Endothelial cell of umbilical vein (primary cell): Measurements from ENCODE around the gene RAC3. TPM values are rescaled to one million over a fixed set of nuclear protein-coding genes. Genes with fewer than 3 reads are reported as not detected.

Experiments used
- BruUV-seq: library from RNA; stranded (reverse); fragments of 400-500 nt; replicated peaks from 2 replicates; lab custom pipeline; 2021; lab: Mats Ljungman, UMichigan
- CTCF ChIA-PET: fragments of 300-600, 350-600 bp; sonication (Branson Sonifier 250); formaldehyde crosslinking; loops from one replicate; lab custom pipeline; 2021; ENCODE audit warnings: antibody characterized with exemption, inconsistent platforms; lab: Charles Lee
- POLR2A ChIA-PET: fragments of 300-600, 350-600 bp; sonication (Branson Sonifier 250); formaldehyde crosslinking; loops from one replicate; lab custom pipeline; 2021; ENCODE audit warnings: antibody characterized with exemption, inconsistent platforms; lab: Charles Lee
- DNase-seq: peaks from one replicate; pipeline ENCODE4 v3.0.0-alpha.2; 2011; ENCODE audit warnings: low read depth, low spot score
- FAIRE-seq: peaks from 2 replicates; lab custom pipeline; 2011; peaks lifted over from hg19 to GRCh38; lab: Jason Lieb, UNC
- H2AFZ ChIP-seq: 2 replicates; pipeline ENCODE4 v1.6.0; 2012; ENCODE audit warnings: low read depth, low read length, control low read depth, inconsistent platforms
- H3K27ac ChIP-seq: 2 replicates; pipeline ENCODE4 v1.5.1; 2011; ENCODE audit warnings: low read depth, mild to moderate bottlenecking, control low read depth, low read length, moderate library complexity; ENCODE audit not compliant: insufficient read depth
- H3K27me3 ChIP-seq, 2 experiments: 2 replicates each; pipeline versions ENCODE4 v1.6.0 to v1.6.1; 2011; ENCODE audit warnings: low read length in 2 of 2, mixed read lengths in 1 of 2; ENCODE audit not compliant: control insufficient read depth in 2 of 2, insufficient read depth in 2 of 2
- H3K36me3 ChIP-seq, 2 experiments: 2 replicates in 1 of 2; 3 replicates in 1 of 2; pipeline ENCODE4 v1.5.1; 2011; ENCODE audit warnings: low read length in 2 of 2, mild to moderate bottlenecking in 1 of 2, moderate library complexity in 1 of 2; ENCODE audit not compliant: control insufficient read depth in 2 of 2, insufficient read depth in 2 of 2; ENCODE audit errors: extremely low read depth in 1 of 2
- H3K4me1 ChIP-seq: 3 replicates; pipeline ENCODE4 v1.5.1; 2011; ENCODE audit warnings: mild to moderate bottlenecking, low read length; ENCODE audit not compliant: control insufficient read depth, insufficient read depth; ENCODE audit errors: extremely low read depth
- H3K4me2 ChIP-seq: 2 replicates; pipeline ENCODE4 v1.6.1; 2011; ENCODE audit warnings: low read length, control low read depth, mixed read lengths; ENCODE audit not compliant: insufficient read depth
- H3K4me3 ChIP-seq, 3 experiments: fragments of 200-600 bp in 1 of 3; sonication (generic), shearing (Covaris generic) in 1 of 3; replicated peaks in 1 of 3; 2 replicates each; pipeline ENCODE4 v1.5.1; 2011 to 2016; ENCODE audit warnings: control low read depth in 3 of 3, low read length in 3 of 3, mild to moderate bottlenecking in 2 of 3, inconsistent platforms in 1 of 3, low read depth in 1 of 3, moderate library complexity in 1 of 3; ENCODE audit not compliant: insufficient read depth in 1 of 3
- H3K79me2 ChIP-seq: 2 replicates; pipeline ENCODE4 v1.6.0; 2012; ENCODE audit warnings: low read length, inconsistent platforms; ENCODE audit not compliant: control insufficient read depth, insufficient read depth
- H3K9ac ChIP-seq: replicated peaks from 2 replicates; pipeline ENCODE3; 2011; ENCODE audit warnings: low read length, control low read depth; ENCODE audit not compliant: insufficient read depth; ENCODE audit errors: extremely low read depth
- H3K9me1 ChIP-seq: replicated peaks from 3 replicates; pipeline ENCODE4 v1.6.0; 2011; ENCODE audit warnings: mild to moderate bottlenecking, low read length; ENCODE audit not compliant: control insufficient read depth, insufficient read depth; ENCODE audit errors: extremely low read depth
- H3K9me3 ChIP-seq: replicated peaks from 2 replicates; pipeline ENCODE4 v1.5.1; 2012; ENCODE audit warnings: low read length, inconsistent platforms; ENCODE audit not compliant: control insufficient read depth, insufficient read depth
- H4K20me1 ChIP-seq: replicated peaks from 2 replicates; pipeline ENCODE3; 2011; ENCODE audit warnings: mild to moderate bottlenecking, low read length; ENCODE audit not compliant: control insufficient read depth, insufficient read depth; ENCODE audit errors: extremely low read depth
- EZH2 ChIP-seq: IDR thresholded peaks from 2 replicates; pipeline ENCODE4 v1.6.1; 2012; ENCODE audit warnings: borderline replicate concordance, low read depth, mild to moderate bottlenecking, moderate library complexity, low read length, inconsistent platforms; ENCODE audit not compliant: severe bottlenecking
- FOS ChIP-seq: IDR thresholded peaks from 2 replicates; pipeline ENCODE4 v1.6.1; 2011; ENCODE audit warnings: mild to moderate bottlenecking, low read length, moderate library complexity, borderline replicate concordance; ENCODE audit not compliant: insufficient read depth
- GATA2 ChIP-seq: IDR thresholded peaks from 2 replicates; pipeline ENCODE4 v1.7.0; 2011; ENCODE audit warnings: low read depth, mild to moderate bottlenecking, moderate library complexity, mixed read lengths, low read length; ENCODE audit not compliant: insufficient read length, insufficient read depth
- JUN ChIP-seq: IDR thresholded peaks from 2 replicates; pipeline ENCODE4 v1.6.1; 2011; ENCODE audit warnings: borderline replicate concordance, low read depth; ENCODE audit not compliant: insufficient read length, insufficient read depth
- MYC ChIP-seq: IDR thresholded peaks from one replicate; pipeline ENCODE4 v1.6.1; 2011; ENCODE audit warnings: mild to moderate bottlenecking, low read depth, low read length
- POLR2A ChIP-seq: IDR thresholded peaks from 2 replicates; pipeline ENCODE4 v1.6.1; 2012; ENCODE audit warnings: low read depth, mild to moderate bottlenecking, control low read depth, low read length
- POLR2AphosphoS5 ChIP-seq: IDR thresholded peaks from 2 replicates; pipeline ENCODE4 v1.6.1; 2012; ENCODE audit warnings: low read depth, mild to moderate bottlenecking, control low read depth, low read length, moderate library complexity; ENCODE audit not compliant: insufficient read depth
- dilution Hi-C: fragments of 300-500 bp; cut with MboI; formaldehyde crosslinking; loops from one replicate; pipeline ENCODE4 v1.15.0; 2019; ENCODE audit warnings: low sequenced_read_pairs; ENCODE audit not compliant: extremely low pct_ligation_motif_present
- intact Hi-C: fragments of 100-400 bp; cut with micrococcal nuclease; formaldehyde crosslinking; loops from one replicate; pipeline ENCODE4 v1.10.0; 2022
- polyA plus RNA-seq, 4 experiments: library from polyadenylated mRNA; depleted of rRNA in 3 of 4; stranded (reverse) in 3 of 4; unstranded in 1 of 4; fragments of >200 nt; gene quantifications; 2 replicates each; pipeline versions ENCODE4 v1.2.1 to v1.2.3, GENCODE V29; 2011 to 2012; ENCODE audit warnings: missing spikeins in 1 of 4
- total RNA-seq: library from RNA; stranded (reverse); gene quantifications from 2 replicates; pipeline ENCODE4 v1.2.3, GENCODE V29; 2021
- TF ChIP-seq, protein P1 (sequence below), 2 donors: IDR thresholded peaks; 1 replicate in 1 of 2; 2 replicates in 1 of 2; pipeline ENCODE4 v1.5.1; 2011; ENCODE audit warnings: low read length in 2 of 2, mild to moderate bottlenecking in 2 of 2, moderate library complexity in 2 of 2, control low read depth in 1 of 2, inconsistent platforms in 1 of 2, low read depth in 1 of 2; ENCODE audit not compliant: insufficient read depth in 1 of 2; ENCODE audit errors: extremely low read depth in 1 of 2
- TF ChIP-seq, protein P2 (sequence below): IDR thresholded peaks from 2 replicates; pipeline ENCODE4 v1.6.1; 2011; ENCODE audit not compliant: insufficient read depth, insufficient read length

The RAC3 gene
- total and polyA plus RNA-seq, 2 donors (not counting 3 experiments of a cell fraction or from before 2014, with no cell fraction given): 34.1 to 56.0 TPM

DNA sequence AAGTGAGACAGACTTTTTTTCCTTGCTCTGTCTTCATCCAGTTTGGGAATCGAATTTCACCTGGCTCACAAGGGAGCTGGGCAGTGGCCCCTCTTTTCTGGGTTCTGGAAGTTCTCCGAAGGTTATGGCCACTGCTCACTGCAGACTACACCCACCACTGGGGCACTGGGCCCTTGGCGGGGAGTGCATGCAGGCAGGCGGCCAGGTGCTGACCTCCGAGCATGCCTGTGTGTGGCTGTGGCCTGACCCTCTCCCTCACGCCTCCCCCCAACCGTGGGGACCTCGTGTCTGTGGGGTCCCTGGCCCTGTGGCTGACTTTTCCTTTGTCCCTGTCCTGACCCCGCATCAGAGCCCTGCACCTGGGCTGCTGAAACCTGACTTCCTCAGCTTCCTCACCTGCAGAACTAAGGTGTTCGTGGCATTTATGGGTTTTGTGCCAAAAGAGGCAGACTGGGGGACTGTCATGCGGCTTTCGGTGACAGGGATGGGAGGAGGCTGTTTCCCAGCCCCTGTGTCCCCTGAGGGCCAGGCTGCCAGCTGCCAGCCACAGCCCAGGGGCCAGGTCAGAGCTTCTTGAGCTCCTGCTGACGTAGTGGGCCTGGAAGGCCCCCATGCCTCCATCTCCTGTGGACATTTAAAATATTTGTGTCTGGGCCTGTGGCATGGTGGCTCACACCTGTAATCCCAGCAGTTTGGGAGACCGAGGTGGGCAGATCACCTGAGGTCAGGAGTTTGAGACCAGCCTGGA lies 32.6 kb upstream of the RAC3 start:
- Histone ChIP-seq H3K79me2 (no peaks in the 10 kb centered on the region), H3K9me3 (no peaks in the 10 kb centered on the region), H3K4me3 (no peak overlapping the region), H3K27ac (no peak overlapping the region), H3K4me1 (peaks cover 9% of the 10 kb centered on the region), H3K27me3 (no peaks in the 10 kb centered on the region), H3K4me2 (no peak overlapping the region), H2AFZ (no peak overlapping the region), H3K9ac (no peak overlapping the region), H3K36me3 (no peaks in the 10 kb centered on the region), H3K9me1 (no peaks in the 10 kb centered on the region), H4K20me1 (no peaks in the 10 kb centered on the region)
- POLR2A ChIA-PET: no interaction called here
- DNase-seq: no peak
- intact Hi-C loops (no loop called here), dilution Hi-C loops (no loop called here)
- FAIRE-seq: no peak
- BruUV-seq: no TSS peak
- TF ChIP-seq POLR2A: no peak
- CTCF ChIA-PET: interaction anchor here (0.8 kb wide), 1 partner anchor 22 kb away, joined by 3 read pairs; no protein-coding TSS in a partner anchor

DNA sequence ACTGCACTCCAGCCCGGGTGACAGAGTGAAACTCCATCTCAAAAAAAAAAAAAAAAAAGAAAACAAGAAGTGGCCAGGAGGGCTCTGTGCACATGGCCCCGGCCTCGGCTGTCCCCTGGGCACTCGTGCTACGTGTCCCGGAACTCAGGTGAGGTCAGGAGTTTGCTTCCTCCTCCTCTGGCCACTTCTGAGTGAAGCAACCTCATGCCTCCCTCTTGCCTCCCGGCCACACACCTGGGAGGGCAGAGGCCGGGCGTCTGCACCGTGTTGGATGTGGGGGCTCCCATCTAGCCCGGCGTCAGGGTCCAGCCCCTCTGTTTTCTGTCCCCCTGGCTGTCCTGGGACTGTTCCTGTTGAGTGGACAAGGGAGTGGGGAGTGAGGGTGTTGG lies 31.9 kb upstream of the RAC3 start:
- peaks cover 13% of the 10 kb centered on the region for H3K4me1 ChIP-seq
- H3K4me2 ChIP-seq: no peak overlapping the region
- H3K36me3 ChIP-seq: no peaks in the 10 kb centered on the region
- no peaks in the 10 kb centered on the region for H3K9me1 ChIP-seq
- no peak overlapping the region for H3K9ac ChIP-seq
- H3K79me2 ChIP-seq: no peaks in the 10 kb centered on the region
- BruUV-seq: no TSS peak
- POLR2A ChIA-PET: no interaction called here
- intact Hi-C loops (no loop called here), dilution Hi-C loops (no loop called here)
- H3K27me3 ChIP-seq: no peaks in the 10 kb centered on the region
- DNase-seq (no peak), FAIRE-seq (no peak)
- no peak overlapping the region for H2AFZ ChIP-seq
- H3K9me3 ChIP-seq: no peaks in the 10 kb centered on the region
- CTCF ChIA-PET: no interaction called here
- no peak for TF ChIP-seq POLR2AphosphoS5
- TF ChIP-seq EZH2: no peak
- TF ChIP-seq GATA2: no peak
- no peak for TF ChIP-seq POLR2A
- no peak for TF ChIP-seq FOS
- no peak for TF ChIP-seq JUN
- TF ChIP-seq, protein P1, sequence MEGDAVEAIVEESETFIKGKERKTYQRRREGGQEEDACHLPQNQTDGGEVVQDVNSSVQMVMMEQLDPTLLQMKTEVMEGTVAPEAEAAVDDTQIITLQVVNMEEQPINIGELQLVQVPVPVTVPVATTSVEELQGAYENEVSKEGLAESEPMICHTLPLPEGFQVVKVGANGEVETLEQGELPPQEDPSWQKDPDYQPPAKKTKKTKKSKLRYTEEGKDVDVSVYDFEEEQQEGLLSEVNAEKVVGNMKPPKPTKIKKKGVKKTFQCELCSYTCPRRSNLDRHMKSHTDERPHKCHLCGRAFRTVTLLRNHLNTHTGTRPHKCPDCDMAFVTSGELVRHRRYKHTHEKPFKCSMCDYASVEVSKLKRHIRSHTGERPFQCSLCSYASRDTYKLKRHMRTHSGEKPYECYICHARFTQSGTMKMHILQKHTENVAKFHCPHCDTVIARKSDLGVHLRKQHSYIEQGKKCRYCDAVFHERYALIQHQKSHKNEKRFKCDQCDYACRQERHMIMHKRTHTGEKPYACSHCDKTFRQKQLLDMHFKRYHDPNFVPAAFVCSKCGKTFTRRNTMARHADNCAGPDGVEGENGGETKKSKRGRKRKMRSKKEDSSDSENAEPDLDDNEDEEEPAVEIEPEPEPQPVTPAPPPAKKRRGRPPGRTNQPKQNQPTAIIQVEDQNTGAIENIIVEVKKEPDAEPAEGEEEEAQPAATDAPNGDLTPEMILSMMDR (IDR thresholded peaks at IDR 0.05; ENCODE audit: extremely low read depth in 1 of 2, insufficient read depth in 1 of 2, low read depth in 1 of 2, low read length in 2 of 2): no peak
- TF ChIP-seq, protein P2, sequence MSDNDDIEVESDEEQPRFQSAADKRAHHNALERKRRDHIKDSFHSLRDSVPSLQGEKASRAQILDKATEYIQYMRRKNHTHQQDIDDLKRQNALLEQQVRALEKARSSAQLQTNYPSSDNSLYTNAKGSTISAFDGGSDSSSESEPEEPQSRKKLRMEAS: no peak
- TF ChIP-seq MYC: no peak
- H4K20me1 ChIP-seq: no peaks in the 10 kb centered on the region
- H3K27ac ChIP-seq: no peak overlapping the region
- H3K4me3 ChIP-seq: no peak overlapping the region
